Fibroblast of the aortic adventitia (primary cell): ENCODE data around the gene POFUT2. TPM values are rescaled to one million over a fixed set of nuclear protein-coding genes. Genes with fewer than 3 reads are reported as not detected.

Source experiments
- DNase-seq: peaks from one replicate; pipeline ENCODE4 v3.0.0-alpha.2; 2010; ENCODE audit warnings: low read depth
- H3K4me3 ChIP-seq: 2 replicates; pipeline ENCODE4 v1.5.1; 2011; ENCODE audit warnings: low read depth, mild to moderate bottlenecking, control low read depth, low read length, moderate library complexity
- CTCF ChIP-seq: IDR thresholded peaks from 2 replicates; pipeline ENCODE4 v1.5.1; 2011; ENCODE audit warnings: mild to moderate bottlenecking, low read length, control low read depth, inconsistent platforms; ENCODE audit not compliant: insufficient read depth
- total RNA-seq: library from RNA; depleted of rRNA; stranded (reverse); fragments of >200 nt; gene quantifications from 2 replicates; pipeline ENCODE4 v1.2.3, GENCODE V29; 2012; ENCODE audit warnings: low replicate concordance

The POFUT2 gene
- total RNA-seq, 1 donor: 23.8 TPM

- TF ChIP-seq CTCF: no peak
Observed at GRCh38 chr21:45326169-45326851, 38.6 kb upstream of the POFUT2 start.

GRCh38 chr21:45325206-45326168 is 37.8 kb upstream of the POFUT2 start:
- H3K4me3 ChIP-seq: no peak overlapping the region
- no peak for DNase-seq
- TF ChIP-seq CTCF: no peak

More at GRCh38 chr21:45326169-45326851, 38.6 kb upstream of the POFUT2 start:
- H3K4me3 ChIP-seq: no peak overlapping the region
- DNase-seq: no peak

GRCh38 chr21:45324489-45325205 is 37.0 kb upstream of the POFUT2 start:
- no peak overlapping the region for H3K4me3 ChIP-seq
- no peak for DNase-seq
- TF ChIP-seq CTCF: no peak

GRCh38 chr21:45323487-45324311 is 36.0 kb upstream of the POFUT2 start:
- no peak overlapping the region for H3K4me3 ChIP-seq
- DNase-seq: peak; percentile 63
- no peak for TF ChIP-seq CTCF

- TF ChIP-seq CTCF: no peak
- no peak for DNase-seq
- no peak overlapping the region for H3K4me3 ChIP-seq
Observed at GRCh38 chr21:45322960-45323461, 35.3 kb upstream of the POFUT2 start.
